Mucosa of descending colon (tissue), 3 donors: Measurements from ENCODE around the gene KSR2. TPM values are rescaled to one million over a fixed set of nuclear protein-coding genes. Genes with fewer than 3 reads are reported as not detected.

Source experiments
- ATAC-seq: fragments of 200-7000 bp; cut with Tn5 transposase; one replicate; pipeline ENCODE4 v1.9.1; 2020; ENCODE audit warnings: mild to moderate bottlenecking, moderate library complexity
- DNase-seq, 3 donors: peaks; one replicate each; pipeline ENCODE4 v3.0.0-alpha.2; 2020
- H3K36me3 ChIP-seq: fragments of 200-600 bp; one replicate; pipeline ENCODE4 v1.8.0; 2021; ENCODE audit warnings: low read depth, mild to moderate bottlenecking
- H3K4me1 ChIP-seq: fragments of 200-600 bp; one replicate; pipeline ENCODE4 v1.8.0; 2021; ENCODE audit warnings: low read depth, mild to moderate bottlenecking
- H3K4me3 ChIP-seq: fragments of 200-600 bp; one replicate; pipeline ENCODE4 v1.8.0; 2021; ENCODE audit warnings: mild to moderate bottlenecking
- H3K9me3 ChIP-seq: fragments of 200-600 bp; one replicate; pipeline ENCODE4 v1.8.0; 2021; ENCODE audit warnings: mild to moderate bottlenecking
- CTCF ChIP-seq: fragments of 200-600 bp; IDR thresholded peaks from one replicate; pipeline ENCODE4 v1.8.0; 2022; ENCODE audit warnings: antibody characterized with exemption, mild to moderate bottlenecking
- intact Hi-C, 2 donors: fragments of 100-400 bp; cut with DNase I in 1 of 2; cut with micrococcal nuclease in 1 of 2; formaldehyde crosslinking; loops; one replicate each; pipeline versions ENCODE4 v1.11.0 to v1.11.1; 2022; cut with DNase I, micrococcal nuclease
- total RNA-seq, 3 donors: library from RNA; stranded (reverse); fragmentation: NEBNext Ultra II Directional in 2 of 3; extraction: Animal tissue kit (Norgen Biotek cat#: 25700) in 2 of 3; gene quantifications; one replicate each; pipeline versions ENCODE4 v1.2.1 to v1.2.4, GENCODE V29; 2021 to 2023
- donor health status: DM: no; HTN: no; CAD: no; lungs with moderate emphysema.
- donor health status: DM: no; HTN: no; CAD: no.
- donor health status: DM: no; HTN: yes; CAD: no.

Gene KSR2
- total RNA-seq, 3 donors from 2014 or later: 1.4 to 2.8 (median 2.5) TPM

DNA sequence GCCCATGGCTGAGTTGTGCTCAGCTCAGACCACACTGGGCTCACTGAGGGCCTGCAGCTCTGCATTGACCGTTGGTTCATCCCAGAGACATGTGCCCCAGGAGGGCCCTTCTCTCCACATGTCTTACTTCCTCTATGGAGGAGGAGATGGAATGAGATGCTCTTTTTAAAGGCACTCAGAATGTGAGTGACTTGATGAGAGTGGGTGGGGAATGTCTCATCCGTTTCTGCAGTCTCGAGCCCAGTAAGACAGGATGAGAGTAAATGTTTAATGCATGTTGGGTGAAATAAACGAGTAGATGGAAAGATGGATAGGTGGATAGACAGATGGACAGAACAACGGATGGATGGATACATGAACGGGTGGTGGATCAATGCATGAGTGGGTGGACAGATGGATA lies 538.5 kb downstream of the KSR2 start:
- ATAC-seq: no peak
- H3K4me1 ChIP-seq: no peaks in the 10 kb centered on the region
- H3K36me3 ChIP-seq: no peaks in the 10 kb centered on the region
- TF ChIP-seq CTCF: no peak
- no peak for DNase-seq
- H3K9me3 ChIP-seq: no peaks in the 10 kb centered on the region
- intact Hi-C loops: no loop called here
- no peak overlapping the region for H3K4me3 ChIP-seq

GRCh38 chr12:117427211-117427610 lies 541.6 kb downstream of the KSR2 start:
- H3K4me3 ChIP-seq: no peak overlapping the region
- intact Hi-C loops: no loop called here
- no peaks in the 10 kb centered on the region for H3K36me3 ChIP-seq
- H3K9me3 ChIP-seq: no peaks in the 10 kb centered on the region
- TF ChIP-seq CTCF: no peak
- no peaks in the 10 kb centered on the region for H3K4me1 ChIP-seq
- ATAC-seq (no peak), DNase-seq (no peak)

GRCh38 chr12:117421987-117422386 lies 546.8 kb downstream of the KSR2 start:
- no peaks in the 10 kb centered on the region for H3K4me1 ChIP-seq
- H3K4me3 ChIP-seq: no peak overlapping the region
- H3K9me3 ChIP-seq: no peaks in the 10 kb centered on the region
- intact Hi-C loops: no loop called here
- no peak for ATAC-seq
- no peak for DNase-seq
- TF ChIP-seq CTCF: no peak
- no peaks in the 10 kb centered on the region for H3K36me3 ChIP-seq

DNA sequence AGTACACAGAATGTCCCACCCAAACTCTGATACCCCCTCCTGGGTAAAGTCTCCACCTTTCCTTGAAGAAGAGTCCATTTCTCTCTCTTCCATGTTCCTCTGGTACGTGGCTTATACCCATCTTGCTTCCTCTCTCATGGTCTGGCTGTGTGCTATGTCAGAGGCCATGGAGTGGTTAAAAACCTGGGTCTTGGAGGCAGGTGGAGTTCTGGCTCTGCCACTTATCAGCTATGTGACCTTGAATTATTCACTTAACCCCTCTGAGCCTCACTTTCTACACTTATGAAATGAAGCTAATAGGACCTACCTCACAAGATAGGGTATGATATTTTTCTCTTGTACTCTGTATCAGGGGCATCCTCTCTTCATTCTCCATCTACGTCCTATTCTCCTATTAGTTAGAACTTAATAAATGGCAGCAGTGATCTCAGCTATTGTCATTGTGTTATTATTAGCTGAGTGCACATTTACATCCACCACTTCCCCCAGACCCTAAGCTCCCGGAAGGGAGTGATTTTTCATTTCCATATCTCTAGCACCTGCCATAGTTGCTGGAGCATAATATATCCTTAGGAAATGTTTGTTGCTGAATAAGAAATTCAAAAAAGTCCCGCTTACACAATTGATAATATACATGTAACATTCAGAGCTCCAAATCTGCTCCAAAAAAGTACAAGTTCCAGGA lies 547.6 kb downstream of the KSR2 start:
- H3K4me3 ChIP-seq: no peak overlapping the region
- no peaks in the 10 kb centered on the region for H3K9me3 ChIP-seq
- DNase-seq (no peak), ATAC-seq (no peak)
- intact Hi-C loops: no loop called here
- no peak for TF ChIP-seq CTCF
- no peaks in the 10 kb centered on the region for H3K36me3 ChIP-seq
- no peaks in the 10 kb centered on the region for H3K4me1 ChIP-seq

DNA sequence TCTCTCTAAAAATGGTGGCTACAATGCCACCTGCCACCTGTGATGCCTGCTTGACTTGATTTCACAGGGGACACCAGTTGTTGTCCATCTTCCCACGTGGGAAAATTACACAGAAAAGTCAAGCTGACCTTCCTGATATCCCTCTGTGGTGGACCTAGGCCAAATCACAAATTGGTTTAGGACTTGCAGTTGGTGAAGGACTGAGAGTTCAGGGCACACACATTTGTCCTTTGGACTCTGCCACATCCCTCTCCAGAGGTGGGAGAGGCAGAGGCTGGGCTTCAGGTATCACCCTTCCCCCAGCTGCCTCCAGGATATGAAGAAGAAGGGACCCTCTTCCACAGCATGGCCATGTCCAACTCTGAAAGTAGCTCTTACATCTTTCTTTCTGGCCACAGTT lies 551.8 kb downstream of the KSR2 start:
- no peak for TF ChIP-seq CTCF
- Histone ChIP-seq H3K4me1 (no peaks in the 10 kb centered on the region), H3K4me3 (no peak overlapping the region), H3K9me3 (no peaks in the 10 kb centered on the region), H3K36me3 (no peaks in the 10 kb centered on the region)
- intact Hi-C loops: no loop called here
- DNase-seq: no peak
- no peak for ATAC-seq
